NCI-H128 (cell line): ENCODE results near the gene TSR3.

ENCODE experiments used
- DNase-seq: peaks from one replicate; lab custom pipeline; 2025; ENCODE audit not compliant: unreplicated experiment; lab: John Stamatoyannopoulos, UW

Gene TSR3

DNA sequence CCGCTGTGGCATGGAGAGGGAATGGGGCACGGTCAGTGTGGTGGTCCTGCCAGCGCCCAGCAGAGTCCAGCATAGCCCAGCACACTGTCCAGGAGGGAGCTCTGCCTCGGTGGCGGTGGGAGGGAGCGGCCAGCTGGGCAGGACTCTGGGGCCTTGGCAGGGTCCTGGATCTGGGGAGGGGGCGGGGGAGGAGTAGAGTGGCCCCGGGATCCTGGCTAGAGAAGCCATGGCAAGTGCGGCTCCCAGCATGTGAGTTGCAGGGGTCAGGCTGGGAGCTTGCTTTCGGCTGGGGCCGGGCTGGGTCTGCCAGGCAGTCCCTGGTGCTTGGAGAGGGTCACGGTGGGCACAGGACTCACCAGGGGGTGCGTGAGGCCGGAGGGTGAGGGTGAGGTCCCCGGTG, 3.9 kb upstream of the TSR3 start:
- DNase-seq, result no peak

- DNase-seq, result no peak
These were observed 3.3 kb upstream of the TSR3 start for GRCh38 chr16:1354815-1355540.

DNA sequence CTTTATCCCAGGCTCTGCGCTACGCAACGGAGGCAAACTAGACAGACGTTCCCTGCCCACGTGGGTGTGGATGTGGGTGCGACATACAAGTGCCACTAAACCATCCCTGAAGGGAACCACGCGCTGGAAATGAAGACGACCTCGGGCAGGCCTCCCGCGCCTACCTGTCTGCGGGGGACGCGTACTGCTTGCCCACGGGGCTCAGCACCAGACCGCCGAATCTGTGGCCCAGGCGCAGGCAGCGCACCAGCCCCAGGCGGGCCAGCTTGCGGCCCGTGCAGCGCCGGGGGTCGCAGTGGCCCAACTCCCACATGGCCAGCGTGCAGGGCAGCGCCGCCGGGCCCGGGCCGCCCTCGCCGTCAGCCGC, 480 bp downstream of the TSR3 start:
- no peak for DNase-seq

DNA sequence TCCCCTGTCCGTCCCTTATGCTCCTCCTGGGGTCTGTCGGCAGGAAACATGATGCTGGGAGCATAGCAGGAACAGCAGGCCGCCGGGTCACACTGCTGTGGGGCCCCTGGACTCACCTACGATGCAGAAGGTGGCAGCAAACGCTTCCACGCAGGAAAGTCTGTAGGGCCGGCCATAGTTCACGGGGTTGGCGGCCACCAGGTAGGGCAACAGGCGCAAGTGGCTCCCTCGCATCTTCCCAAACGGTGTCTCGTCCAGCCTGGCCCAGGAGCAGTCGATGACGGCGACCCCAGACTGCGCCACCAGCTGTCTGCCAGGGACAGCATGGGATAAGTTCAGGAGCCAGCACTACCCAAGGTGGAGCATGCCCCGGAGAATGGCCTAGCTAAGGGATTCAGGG, 987 bp downstream of the TSR3 start:
- no peak for DNase-seq

- DNase-seq, result no peak
These were observed 1.7 kb downstream of the TSR3 start for GRCh38 chr16:1349951-1350350.

- DNase-seq, result no peak
These were observed 2.3 kb downstream of the TSR3 start for GRCh38 chr16:1349351-1349750.

DNA sequence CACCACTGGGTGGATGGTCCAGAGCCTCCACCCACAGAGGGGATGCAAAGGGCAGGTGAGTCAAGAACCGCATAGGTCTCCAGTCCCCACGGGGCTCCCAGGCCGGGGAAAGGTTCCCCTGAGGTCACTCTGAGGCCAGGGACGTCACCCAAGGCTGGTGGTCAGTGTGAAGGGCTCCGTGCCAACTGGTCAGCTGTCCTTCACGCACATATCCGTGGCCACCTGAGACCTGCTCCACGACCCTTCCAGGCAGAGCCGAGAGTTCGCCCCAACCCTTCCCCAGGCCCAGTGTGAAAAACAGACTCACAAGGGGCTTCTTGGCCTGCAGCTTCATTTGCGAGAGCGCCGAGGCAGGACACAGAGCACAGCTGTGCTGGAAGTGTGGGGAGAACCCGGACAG, 2.8 kb downstream of the TSR3 start:
- DNase-seq, result no peak

DNA sequence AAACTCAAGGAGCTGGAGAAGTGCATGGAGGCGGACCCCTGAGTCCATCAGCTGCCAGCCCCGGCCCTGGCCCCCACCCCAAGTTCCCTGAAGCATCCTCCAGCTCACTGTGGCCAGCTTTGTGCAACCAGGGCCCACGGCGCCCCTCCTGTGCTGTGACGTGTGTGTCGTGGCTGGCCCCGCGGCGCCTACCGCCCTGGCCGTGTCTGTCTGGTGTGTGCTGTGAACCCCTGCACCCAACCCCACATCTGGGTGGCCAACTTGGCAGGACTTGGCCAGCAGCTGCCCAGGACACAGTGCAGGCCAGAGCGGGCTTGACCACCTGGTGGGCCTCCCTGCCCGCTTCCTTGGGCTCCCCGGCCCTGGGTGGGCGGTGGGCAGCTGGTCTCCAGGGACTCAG, 3.2 kb downstream of the TSR3 start:
- no peak for DNase-seq

GRCh38 chr16:1347962-1348361, 3.7 kb downstream of the TSR3 start:
- no peak for DNase-seq

- no peak for DNase-seq
These were observed 4.3 kb downstream of the TSR3 start for GRCh38 chr16:1347286-1347855.

- no peak for DNase-seq
These were observed 5.0 kb downstream of the TSR3 start for GRCh38 chr16:1346422-1347285.

GRCh38 chr16:1345651-1346421, 5.8 kb downstream of the TSR3 start:
- no peak for DNase-seq

GRCh38 chr16:1345087-1345486, 6.6 kb downstream of the TSR3 start:
- no peak for DNase-seq

- no peak for DNase-seq
These were observed 7.2 kb downstream of the TSR3 start for GRCh38 chr16:1344499-1344898.

DNA sequence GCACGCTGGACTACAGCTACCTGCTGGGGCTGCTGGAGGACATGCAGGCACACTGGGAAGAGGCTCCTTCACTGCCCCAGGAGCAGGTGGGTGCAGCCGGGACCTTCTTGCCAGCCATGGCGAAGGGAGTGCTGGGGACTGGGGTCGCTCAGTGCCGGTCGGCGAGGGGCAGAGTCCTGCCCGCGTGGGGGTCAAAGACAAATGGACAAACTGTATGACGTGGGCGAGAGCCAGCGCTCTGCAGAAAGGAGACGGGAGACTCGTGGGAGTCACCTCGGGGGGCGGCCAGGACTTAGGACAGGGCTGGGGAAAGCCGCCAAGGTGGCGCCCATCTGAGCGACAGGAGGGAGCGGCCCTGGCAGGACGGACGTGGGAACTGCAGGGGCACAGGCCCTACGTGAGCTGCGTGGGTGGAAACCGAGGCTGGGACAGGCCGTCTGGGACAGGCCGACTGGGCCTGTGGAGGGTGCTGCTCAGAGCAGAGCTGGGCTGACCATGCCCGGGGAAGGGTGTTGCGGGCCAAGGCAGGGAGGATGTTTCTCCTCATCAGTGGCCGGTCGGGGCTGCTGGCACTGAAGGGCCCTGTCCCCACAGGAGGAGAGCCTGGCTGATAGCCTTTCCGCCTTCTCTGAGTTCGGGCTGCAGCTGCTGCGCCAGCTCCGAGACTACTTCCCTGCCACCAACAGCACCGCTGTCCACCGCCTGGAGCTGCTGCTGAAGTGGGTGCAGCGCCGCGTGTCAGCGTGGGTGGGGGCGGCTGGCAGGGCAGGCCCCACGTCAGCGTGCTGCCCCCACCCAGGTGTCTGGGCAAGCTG, 8.0 kb downstream of the TSR3 start:
- no peak for DNase-seq

- peak; percentile 70 for DNase-seq
These were observed 8.9 kb downstream of the TSR3 start for GRCh38 chr16:1342526-1343427.

GRCh38 chr16:1341495-1342420, 9.9 kb downstream of the TSR3 start:
- no peak for DNase-seq

GRCh38 chr16:1340730-1341494, 10.8 kb downstream of the TSR3 start:
- DNase-seq, result no peak
